ENCODE data around the gene CARMIL3.

The CARMIL3 gene

DNA sequence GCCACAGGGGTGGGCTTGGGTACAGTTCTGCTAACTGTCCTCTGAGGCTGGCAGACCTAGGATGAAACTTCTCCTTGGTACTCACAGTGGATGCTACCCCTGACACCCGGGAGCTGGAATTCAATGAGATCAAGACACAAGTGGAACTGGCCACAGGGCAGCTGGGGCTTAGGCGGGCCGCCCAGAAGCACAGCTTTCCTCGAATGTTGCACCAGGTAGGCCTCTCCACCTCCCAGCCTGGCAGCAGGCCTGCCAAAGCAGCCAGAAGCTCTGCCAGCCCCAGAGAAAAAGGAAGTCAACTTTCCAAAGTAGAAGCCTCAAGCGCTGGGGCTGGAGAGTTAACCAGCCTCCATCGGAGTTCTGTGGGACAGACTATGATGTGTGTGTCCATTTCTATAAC lies 65.4 kb downstream of the CARMIL3 start:
- no peak for DNase-seq (ENCODE audit: low read depth)
